H1 (cell line): Measurements from ENCODE around the gene RASA1. TPM values are rescaled to one million over a fixed set of nuclear protein-coding genes. Genes with fewer than 3 reads are reported as not detected.

ENCODE experiments used
- ASH2L ChIP-seq: fragments of 200-600, 300-600 bp; sonication (generic); IDR thresholded peaks from one replicate; pipeline ENCODE4 v1.7.1; 2017; ENCODE audit warnings: low read length
- BCL11A ChIP-seq, 2 experiments: IDR thresholded peaks; one replicate each; pipeline ENCODE4 v1.6.1; 2011; ENCODE audit warnings: low read depth in 2 of 2, low read length in 2 of 2, mild to moderate bottlenecking in 2 of 2
- CBX5 ChIP-seq: fragments of 300-800, 300-1000 bp; sonication (generic); IDR thresholded peaks from 2 replicates; pipeline ENCODE4 v1.7.1; 2016; ENCODE audit warnings: antibody characterized with exemption, low read length, low read depth
- CHD7 ChIP-seq: fragments of 300-600 bp; sonication (generic); IDR thresholded peaks from 2 replicates; pipeline ENCODE4 v1.7.1; 2012; ENCODE audit warnings: low read length, moderate library complexity, mild to moderate bottlenecking, inconsistent platforms; ENCODE audit not compliant: insufficient replicate concordance
- CREB1 ChIP-seq: IDR thresholded peaks from 2 replicates; pipeline ENCODE4 v1.6.1; 2012; ENCODE audit warnings: inconsistent platforms
- GABPA ChIP-seq: IDR thresholded peaks from 2 replicates; pipeline ENCODE4 v1.6.1; 2011; ENCODE audit warnings: mild to moderate bottlenecking, low read length, moderate library complexity, borderline replicate concordance; ENCODE audit not compliant: insufficient read depth
- JUN ChIP-seq: IDR thresholded peaks from 2 replicates; pipeline ENCODE4 v1.6.1; 2011; ENCODE audit warnings: low read depth, mild to moderate bottlenecking, improper control_type of control experiment, low read length
- POLR2A ChIP-seq, 2 experiments: IDR thresholded peaks; 1 replicate in 1 of 2; 2 replicates in 1 of 2; pipeline ENCODE4 v1.6.1; 2011; ENCODE audit warnings: low read depth in 2 of 2, low read length in 2 of 2, mild to moderate bottlenecking in 2 of 2; ENCODE audit errors: control extremely low read depth in 1 of 2
- RBBP5 ChIP-seq: IDR thresholded peaks from 2 replicates; pipeline ENCODE4 v1.7.1; 2012; ENCODE audit warnings: low read depth, mild to moderate bottlenecking, inconsistent platforms, low read length, moderate library complexity, borderline replicate concordance
- RXRA ChIP-seq: IDR thresholded peaks from 2 replicates; pipeline ENCODE4 v1.6.1; 2011; ENCODE audit warnings: low read depth, mild to moderate bottlenecking, low read length, moderate library complexity; ENCODE audit not compliant: insufficient read depth
- SP2 ChIP-seq: IDR thresholded peaks from 2 replicates; pipeline ENCODE4 v1.6.1; 2012; ENCODE audit warnings: mild to moderate bottlenecking, low read length, inconsistent platforms
- SRF ChIP-seq: IDR thresholded peaks from 2 replicates; pipeline ENCODE4 v1.6.1; 2011; ENCODE audit warnings: mild to moderate bottlenecking, low read depth, low read length, moderate library complexity
- TEAD4 ChIP-seq: IDR thresholded peaks from 2 replicates; pipeline ENCODE4 v1.6.1; 2012; ENCODE audit warnings: low read depth, low read length, inconsistent platforms, mixed read lengths
- ZNF274 ChIP-seq: IDR thresholded peaks from 2 replicates; pipeline ENCODE4 v1.7.0; 2012; ENCODE audit warnings: low read length, borderline replicate concordance; ENCODE audit errors: extremely low read depth
- polyA plus RNA-seq, 7 experiments: library from polyadenylated mRNA; depleted of rRNA in 3 of 7; stranded (reverse) in 5 of 7; unstranded in 2 of 7; fragments of >200 nt in 5 of 7; fragments of 200-250 nt in 2 of 7; gene quantifications; 1 replicate in 5 of 7; 2 replicates in 1 of 7; 4 replicates in 1 of 7; pipeline versions ENCODE4 v1.2.1 to v1.2.3, GENCODE V29; 2011 to 2013; ENCODE audit warnings: missing spikeins in 2 of 7, mixed read lengths in 2 of 7
- total RNA-seq: library from RNA; stranded (reverse); fragmentation: NEBNext Ultra II Directional; extraction: Animal tissue kit (Norgen Biotek cat#: 25700); gene quantifications from 2 replicates; pipeline ENCODE4 v1.2.1, GENCODE V29; 2021

RASA1 gene
- total and polyA plus RNA-seq, 2 of the 8 experiments (the other 6 are each of a cell fraction or from before 2014, with no cell fraction given), result 15.9 to 33.8 TPM

- TF ChIP-seq ASH2L, result no peak
- peak; percentile 91 for TF ChIP-seq CHD7
- no peak for TF ChIP-seq GABPA
- TF ChIP-seq BCL11A (IDR thresholded peaks at IDR 0.05; ENCODE audit: low read depth in 2 of 2, low read length in 2 of 2), result peak in 1 of 2 experiments; percentile 40
- TF ChIP-seq RXRA, result no peak
- no peak for TF ChIP-seq POLR2A (IDR thresholded peaks at IDR 0.05; ENCODE audit: control extremely low read depth in 1 of 2, low read depth in 2 of 2, low read length in 2 of 2)
- no peak for TF ChIP-seq RBBP5
- TF ChIP-seq TEAD4, result peak; percentile 90
- no peak for TF ChIP-seq JUN
- TF ChIP-seq CBX5, result no peak
- TF ChIP-seq CREB1, result no peak
- TF ChIP-seq SRF, result no peak
- TF ChIP-seq ZNF274, result no peak
- no peak for TF ChIP-seq SP2
These were observed 4.2 kb upstream of the RASA1 start (continued) for GRCh38 chr5:87263498-87263897.
